ENCODE measurements around the gene USP22.
A peak's percentile ranks its signal among the peaks of the same experiment; 100 is the strongest.

The USP22 gene

DNA sequence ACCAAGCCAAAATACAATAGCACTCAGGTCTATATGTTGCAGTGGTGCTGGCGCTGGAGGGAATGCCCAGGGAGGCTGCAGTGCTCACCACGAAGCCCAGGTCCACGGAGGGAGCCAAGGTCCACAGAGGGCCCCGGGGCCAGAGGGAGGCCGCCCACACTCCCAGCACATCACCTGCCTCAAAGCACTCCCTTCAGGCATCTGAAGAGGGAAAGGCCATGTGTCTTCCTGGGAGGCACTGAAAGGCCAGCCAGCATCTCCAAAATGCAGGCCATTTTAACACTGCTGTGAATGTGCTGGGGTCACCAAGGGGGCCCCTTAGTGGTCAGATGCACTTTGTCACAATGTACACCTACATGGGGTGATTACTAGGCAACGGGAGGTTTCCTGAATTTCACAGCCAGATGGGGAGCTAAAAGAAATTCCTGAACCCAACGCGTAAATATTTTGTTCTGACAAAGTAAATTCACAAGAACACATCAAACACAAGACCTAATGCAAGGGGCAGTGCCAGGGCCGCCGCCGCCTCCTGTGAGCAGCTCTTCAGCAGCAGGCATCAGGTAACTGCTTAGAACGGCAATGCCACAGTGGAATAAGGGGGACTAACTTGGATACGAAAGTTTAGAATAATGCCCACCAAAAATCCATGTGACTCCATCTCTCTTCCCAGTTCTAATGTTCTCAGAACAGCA, 42.8 kb downstream of the USP22 start:
- no peak for DNase-seq (ENCODE audit: low read depth)

DNA sequence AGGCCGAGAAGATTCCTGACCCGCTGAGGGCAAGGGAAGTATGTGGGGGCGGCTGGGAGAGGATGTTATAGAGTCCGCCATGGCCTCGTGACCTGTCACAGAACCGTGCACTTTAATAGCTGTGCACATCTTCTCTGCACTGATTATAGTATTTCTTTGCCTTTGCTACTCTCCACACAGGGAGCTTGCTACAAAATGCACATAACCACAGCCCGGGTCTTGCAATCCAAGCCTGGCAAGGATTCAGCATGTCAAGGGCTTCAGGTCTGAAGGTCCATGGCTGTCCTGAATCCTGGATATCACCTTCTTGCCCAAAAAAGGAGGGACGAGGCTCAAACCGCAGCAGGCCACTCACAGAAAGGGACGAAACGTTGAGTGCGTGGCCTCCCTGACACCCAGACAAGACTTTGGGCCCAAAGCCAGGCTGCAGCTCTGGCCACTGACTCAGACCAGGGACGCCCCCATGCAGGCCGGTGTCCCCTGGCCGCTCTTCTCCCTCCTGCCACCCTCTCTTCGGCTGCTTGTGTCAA, 43.7 kb downstream of the USP22 start:
- DNase-seq (ENCODE audit: low read depth) = no peak

DNA sequence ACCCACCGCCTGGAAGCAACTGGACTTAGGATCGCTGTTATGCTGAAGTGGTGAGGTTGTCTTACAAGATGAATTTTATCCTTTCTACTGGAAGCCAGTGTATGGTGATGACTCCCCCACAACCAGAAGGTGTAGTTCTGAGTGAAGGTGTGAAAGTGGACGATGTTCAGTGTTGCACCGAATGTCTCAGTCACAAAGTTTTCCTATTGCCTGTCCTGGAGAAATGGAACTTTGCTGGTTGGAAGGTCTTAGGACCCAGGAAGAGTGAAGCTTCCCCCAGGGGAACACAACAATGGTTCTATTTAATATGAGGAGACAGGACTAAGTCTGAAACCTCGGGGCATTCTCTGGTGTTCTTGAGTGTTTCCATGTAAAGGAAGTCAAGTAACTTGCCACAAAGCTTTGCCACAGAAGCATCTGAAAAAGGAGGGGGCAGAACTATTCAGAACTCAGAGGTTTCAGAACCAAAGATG, 44.2 kb downstream of the USP22 start:
- no peak for DNase-seq (ENCODE audit: low read depth)

DNA sequence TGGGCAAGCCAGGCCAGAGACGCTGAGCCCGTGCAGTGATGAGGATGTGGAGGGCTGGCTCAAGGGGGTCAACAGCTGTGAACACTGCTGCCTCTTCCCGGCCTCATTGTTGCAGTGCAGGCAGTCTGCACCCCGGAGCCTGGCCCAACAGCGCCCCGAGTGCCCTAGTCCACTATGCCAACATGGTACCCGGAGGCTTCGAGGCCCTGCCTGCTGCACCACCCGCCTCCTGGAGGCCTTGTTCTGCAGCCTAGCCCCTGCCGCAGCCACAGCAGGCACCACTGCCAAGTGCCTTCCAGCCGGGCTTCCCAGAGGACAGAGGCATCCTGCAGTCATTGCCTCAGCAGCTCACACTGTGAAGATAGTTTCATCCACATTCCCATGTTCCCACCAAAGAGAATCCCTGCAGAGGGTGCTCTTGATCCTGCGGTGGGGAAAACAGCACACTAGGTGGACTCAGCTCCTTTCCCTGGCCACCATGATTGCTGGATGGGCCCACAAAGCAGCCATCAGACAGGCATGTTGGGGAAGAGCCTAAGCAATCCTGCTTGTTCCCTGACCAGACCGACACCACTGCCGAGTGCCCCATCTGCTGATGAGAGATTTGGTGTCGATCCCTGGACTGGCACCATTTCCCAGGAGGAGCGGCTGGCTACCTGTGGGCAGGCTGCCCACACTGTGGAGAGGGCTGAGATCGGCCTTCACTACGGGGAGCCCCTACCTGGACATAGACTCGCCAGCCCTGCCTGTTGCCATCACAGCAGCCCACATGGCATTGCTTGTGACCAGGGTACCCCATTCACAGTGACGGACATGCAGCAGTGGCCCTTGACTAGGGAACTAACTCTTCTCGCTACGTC, 44.9 kb downstream of the USP22 start:
- no peak for DNase-seq (ENCODE audit: low read depth)

DNA sequence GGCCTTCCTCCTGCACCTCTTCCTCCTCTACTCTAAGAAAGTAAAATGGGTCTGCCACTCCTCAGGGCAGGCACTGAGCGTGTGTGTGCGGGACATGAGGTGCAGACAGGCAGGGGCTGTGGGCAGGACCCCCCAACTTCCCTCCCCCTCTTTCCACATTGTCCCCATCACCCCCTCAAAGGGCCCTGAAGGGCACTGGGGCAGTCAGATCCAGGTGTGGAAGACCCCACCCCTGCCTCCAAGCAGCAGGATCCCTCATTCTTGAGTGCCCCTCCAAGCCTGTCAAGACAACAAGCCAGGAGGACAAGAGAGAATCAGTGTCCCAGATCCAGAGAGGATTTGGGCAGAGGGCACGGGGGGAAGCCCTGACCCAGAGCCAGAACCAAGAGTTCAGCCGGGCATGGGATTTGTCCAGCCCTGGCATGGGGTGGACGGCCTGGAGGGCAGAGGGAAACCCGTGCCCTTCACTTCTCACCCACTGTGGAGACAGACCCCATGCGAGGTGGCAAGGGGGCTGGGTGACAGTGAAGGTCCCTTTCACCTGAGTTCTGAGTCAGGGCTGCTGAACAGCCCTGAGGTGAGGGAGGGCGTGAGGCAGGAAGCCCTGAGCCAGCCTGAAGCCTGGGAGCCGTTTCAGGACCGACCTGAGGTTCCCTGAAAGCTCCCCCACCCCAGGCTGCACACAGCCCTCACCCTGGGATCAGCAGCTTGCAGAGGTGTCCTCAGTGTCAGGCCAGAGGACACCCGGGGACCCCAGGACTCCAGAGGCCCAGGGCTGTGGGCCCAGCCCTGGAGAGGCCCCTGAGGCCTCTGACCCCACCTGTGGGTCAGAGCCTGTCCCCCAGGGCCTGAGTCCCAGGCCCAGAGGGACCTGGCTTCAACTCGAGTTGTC, 45.8 kb downstream of the USP22 start:
- DNase-seq (ENCODE audit: low read depth) = no peak

DNA sequence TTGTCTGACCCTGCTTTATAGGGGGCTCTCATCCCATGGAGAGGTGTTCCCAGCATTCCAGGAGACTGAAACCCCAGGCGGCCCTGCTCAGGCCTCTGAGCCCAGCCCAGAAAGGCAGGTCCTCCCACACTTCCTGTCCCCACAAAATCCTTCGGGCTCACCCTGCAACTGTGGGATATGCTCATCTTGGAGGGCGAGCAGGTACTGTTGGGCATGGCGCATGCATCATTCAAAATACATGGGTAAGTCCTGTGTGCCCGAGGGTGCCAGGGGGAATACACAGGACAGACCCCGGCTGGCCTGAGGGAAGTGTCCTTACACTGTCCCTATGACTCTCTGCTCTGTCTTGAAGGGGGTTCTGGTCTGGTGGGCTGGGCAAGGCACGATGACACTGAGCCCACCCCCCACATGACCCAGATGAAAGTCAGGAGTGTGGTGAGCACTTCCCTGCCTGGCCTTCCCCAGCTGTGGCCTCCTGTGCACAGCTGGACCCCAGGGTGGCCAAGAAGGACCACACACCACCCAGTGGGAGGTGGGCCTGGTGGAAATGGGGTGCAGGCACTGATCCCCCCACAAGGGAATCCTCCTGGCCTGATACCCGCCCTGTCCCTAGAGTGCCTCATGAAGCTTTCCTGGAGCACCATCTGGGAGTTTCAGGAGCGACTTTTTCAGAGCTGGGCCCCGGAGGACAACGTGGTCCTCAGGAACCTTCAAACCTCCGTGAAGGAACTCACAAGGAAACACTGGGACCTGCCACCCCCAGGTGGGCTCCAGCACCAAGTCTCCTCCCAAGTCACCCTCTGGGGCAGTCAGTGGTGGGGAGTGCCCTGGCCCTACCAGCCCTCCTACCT, 46.7 kb downstream of the USP22 start:
- no peak for DNase-seq (ENCODE audit: low read depth)

DNA sequence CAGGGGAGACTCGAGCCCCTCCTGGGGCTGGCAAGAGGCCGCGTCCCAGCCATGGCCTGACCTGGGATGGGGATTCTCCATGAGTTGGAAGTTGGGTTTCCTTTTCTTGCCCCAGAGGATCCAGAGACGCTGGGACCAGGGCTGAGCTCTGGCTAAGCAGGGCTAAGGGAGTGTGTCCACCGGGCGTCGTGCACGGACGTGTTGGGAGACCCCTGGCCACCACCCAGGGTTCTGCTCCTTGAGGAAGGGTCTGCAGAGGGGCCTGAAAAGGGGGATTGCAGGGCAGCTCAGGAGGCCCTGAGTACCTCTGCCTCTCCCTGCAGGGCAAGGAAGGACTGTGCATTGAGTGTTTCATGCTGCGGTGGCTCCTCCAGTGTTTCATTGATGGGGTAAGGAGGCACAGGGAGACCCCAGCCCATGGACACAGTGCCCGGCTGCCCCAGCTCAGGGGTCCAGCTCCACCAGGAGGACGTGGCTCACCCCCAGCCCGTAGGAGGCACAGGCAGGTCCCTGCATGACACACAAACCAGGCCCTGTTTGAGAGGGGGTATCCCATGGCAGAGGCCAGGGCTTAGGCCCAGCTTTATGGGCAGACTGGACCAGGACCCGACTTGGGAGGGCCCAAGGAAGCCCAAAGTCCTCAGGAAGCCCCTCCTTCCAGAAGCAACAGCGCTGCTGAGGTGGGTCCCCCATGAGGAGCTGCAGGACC, 47.5 kb downstream of the USP22 start:
- no peak for DNase-seq (ENCODE audit: low read depth)

DNA sequence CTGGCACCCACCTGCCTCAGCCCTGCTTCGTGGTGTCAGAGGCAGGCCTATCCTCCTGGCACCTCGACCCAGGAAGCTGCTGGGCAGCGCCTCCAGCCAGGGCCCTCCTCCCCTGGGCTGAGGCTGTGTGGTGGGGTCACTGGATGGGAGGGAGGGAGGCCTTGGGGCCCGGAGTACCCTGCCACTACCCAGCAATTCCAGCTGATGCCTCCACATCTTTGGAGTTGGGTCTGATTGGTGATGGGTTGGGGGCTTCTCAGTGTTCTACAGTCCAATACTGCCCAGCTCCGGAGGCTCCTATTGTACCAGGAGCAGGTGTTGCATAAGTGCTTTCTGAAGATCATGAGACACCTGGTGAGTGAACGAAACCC, 48.0 kb downstream of the USP22 start:
- DNase-seq (ENCODE audit: low read depth) = no peak

DNA sequence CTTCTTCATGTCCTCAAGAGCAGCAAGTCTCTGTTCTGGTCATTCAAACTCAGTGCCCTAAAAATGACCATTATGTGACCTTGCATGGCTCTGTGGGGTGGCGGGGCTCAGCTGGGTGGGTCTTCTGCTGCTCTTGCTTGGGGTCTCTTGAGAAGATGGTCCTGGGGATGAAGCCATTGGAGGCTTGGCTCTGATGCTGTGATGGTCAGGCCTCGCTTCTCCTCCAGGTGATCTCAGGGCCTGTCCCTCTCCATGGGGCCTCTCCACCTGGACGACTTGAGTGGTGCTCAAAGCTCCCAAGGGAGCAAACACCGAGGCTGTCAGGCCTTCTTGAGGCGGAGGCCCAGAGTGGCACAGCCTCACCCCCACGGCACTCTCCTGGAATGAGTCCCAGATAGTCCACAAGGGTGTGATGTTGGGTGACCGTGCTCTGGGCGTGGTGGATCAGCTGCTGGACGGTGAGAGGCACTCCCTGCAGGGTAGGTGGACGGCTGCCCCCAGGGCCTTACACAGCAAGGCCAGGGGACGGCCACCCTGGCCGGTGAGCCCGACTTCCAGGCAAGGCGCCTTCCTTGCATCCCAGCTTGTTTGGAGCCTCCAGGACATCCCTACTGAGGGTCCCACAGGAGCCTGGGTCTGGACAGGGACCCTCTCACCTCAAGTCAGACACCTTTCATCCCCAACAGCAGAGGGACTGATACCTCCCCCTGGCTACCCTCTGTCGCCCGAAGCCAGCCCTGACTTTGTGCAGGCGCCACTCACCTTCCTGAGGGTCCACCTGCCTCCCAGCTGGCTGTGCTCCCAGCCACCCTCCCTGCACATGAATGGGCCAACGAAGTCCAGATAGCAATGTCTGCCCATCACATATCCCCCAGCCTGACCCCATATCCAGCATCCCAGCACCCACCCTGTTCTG, 48.7 kb downstream of the USP22 start:
- DNase-seq (ENCODE audit: low read depth) = no peak

DNA sequence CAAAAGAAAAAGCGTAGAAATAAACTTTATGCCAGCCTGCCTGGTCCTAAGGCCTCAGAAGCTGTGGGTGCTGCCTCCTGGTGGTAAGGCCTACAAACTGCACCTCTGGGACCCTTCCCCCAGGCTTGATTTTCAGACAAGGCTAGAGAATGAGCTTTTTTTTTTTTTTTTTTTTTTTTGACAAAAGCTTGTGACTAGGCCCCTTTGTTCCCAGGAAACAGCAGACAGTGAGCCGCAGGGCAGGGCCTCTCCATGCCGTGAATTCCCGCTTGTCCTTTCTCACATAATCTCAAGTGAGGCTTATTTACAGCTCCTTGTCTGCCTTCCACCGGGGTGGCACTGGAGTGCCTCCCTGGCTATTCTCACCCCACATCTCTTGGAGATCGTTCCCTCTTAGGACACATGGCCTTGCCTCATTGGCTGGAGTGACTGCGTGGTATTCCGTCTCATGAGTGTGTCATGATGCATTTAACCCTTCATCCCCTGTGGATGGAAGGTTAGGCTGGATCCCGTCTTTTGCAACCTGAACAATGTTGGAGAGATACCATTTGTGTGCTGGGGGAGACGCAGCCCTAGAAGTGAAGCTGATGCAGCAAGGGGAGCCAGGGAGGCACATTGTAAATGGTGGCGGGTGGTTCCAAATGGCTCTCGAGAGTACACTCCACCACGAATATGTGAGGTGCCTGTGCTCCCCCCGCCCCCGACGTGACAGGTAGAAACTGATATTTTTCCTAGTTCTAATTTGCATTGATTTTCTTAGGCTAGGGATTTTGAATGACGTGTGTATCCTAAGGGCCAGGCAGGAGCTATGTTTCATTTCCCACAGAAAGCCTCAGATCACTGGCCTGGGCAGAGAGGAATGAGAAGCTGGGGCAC, 49.6 kb downstream of the USP22 start:
- peak; percentile 36 for DNase-seq (ENCODE audit: low read depth)

DNA sequence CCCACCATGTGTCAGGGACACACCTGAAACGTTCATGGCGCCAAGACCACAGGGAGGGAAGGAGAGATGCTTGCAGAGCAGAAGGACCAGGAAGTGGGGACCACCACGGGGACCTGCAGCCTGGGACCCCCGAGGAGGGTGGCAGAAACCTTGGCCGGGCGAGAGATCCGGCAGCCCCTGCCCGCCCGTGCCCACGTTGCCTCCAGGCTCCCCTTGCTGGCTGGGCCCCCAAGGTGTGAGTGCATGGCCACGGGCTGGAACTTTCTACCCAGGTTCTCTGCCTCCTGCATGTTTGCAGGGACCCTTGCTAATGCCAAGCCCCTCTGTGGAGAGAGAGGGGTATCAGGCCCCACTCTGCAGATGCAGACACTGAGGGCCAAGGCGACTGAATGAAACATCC, 50.4 kb downstream of the USP22 start:
- no peak for DNase-seq (ENCODE audit: low read depth)

DNA sequence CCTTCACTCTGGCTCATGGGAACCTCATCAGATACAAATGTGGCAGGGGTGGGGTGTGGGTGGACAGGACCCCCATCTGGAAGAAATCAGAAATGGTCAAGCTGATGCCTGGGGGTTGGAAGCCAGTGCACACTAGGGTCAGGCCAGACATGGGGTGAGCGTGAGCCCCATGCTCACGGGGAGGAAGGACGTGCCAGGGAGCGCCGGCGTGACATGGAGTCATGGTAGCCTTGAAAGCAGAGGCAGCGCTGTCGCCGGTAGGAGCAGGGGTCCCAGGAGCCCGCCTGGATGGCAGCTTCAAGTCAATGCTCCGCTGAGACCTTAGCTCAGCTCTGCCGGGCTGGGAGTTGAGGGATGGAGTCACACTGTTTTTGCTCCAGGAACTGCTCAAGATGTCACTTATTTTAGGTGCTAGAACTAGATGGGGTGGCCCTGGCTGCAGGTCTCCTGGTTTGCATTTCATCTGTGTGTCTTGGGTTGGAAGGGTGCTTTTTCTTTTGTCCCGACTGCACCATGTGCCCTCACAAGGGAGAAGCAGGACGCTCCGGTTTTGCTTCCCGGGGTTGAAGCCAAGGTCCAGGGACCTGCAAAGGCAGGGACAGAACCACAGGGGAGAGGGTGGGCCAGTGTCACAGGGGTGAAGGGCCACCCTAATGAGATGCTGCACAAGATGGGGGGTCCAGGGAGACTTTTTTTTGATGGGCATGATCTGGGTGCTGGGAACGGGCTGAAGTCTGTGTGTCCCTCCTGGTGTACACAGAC, 51.4 kb downstream of the USP22 start:
- DNase-seq (ENCODE audit: low read depth) = no peak

DNA sequence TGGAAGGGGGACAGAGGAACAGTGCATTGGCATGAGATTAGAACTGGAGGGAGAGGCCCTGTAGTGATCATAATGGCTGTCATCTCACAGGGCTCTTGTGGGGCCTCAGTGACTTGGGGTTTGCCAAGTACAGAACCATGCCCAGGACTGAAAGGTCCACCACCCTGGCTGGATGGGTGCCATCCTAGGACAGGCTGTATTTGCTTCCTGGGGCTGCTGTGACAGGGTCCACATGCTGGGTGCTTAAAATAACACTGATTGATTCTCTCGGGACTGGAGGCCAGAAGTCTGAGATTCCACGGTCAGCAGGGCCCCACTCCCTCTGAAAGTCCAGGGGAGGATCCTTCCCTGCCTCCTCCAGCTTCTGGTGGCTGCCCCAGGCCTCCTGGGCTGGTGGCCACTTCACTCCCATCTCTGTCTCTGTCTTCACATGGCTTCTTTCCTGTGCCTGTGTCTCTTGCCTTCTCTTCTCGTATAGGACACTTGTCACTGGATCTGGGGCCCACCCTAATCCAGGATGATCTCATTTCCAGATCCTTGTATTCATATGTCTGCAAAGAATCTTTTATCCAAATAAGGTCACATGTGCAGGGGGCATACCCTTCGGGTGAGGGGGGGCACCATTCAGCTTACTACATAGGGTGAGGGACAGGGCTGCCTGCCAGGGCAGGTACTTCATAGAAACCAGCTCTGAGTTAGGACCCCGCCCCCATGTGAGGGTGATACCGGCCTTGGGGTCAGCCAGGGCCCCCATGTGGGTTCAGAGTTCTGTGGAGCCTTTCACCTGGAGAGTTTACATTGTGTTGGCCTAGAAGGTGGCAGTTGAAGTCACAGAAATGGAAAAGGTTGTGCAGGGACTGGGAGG, 52.6 kb downstream of the USP22 start:
- no peak for DNase-seq (ENCODE audit: low read depth)

DNA sequence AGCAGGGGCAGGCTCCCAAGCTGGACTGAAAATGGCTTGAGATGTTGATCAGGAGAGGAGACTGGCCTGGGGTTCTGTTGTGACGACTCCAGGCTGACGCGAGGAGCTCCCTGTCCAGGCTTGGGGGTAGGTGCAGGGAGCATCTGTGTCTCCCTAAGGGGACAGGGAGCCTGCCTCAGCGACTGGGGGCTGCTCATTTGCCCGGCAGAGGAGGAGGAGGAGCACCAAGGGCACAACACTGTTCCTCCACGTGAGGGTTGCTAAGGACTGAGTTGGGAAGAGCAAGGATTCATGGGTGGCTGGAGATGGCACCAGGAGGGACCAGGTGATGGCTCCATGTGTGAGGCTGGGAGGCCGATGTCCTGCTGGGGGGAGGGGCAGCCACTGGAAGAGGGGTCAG, 53.3 kb downstream of the USP22 start:
- no peak for DNase-seq (ENCODE audit: low read depth)

DNA sequence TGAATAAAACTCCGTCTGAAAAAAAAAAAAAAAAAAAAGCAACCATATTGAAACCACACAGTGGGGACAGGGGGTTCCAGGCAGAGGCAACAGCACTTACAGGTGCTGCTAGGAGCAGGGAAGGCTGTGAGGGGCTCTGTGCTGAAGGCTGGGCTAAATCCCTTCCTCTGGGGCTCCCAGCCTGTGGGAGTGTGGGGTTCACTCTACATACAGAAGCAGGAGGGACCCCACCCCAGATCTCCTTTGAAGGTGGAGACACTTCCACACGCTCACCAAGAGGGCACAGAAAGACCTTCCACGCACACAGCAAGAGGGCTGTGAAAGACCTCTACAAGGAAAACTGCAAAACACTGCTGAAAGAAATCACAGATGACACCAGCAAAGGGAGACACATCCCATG, 53.9 kb downstream of the USP22 start:
- DNase-seq (ENCODE audit: low read depth) = no peak

DNA sequence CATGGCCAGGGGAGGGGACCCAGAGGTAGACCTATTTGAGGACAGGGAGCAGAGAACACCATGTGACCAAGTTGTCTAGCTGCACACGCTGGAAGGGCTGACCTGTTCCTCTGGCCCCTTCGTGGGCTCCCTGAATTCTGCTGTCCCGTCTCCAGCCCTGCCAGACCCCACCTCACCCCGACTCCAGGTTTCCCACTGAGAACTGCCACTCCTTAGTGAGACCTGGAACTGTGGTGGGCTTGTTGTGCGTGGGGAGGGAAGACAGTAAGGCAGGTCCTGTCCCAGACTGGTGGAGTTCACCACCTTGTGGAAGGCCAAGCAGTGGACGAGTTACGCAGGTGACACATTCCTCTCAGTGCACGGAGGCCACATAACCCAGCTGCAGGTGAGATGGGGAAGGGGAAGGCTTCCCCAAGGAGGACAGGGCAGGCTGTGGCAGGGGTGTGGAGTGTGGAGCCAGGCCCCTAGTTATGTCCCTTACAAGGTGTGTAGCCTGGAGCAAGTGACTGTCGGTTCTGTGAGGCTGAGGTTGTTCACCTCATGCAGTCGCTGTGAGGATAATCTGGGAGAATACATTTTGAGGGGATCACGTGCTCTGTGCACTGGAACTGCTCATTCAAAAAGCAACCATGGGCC, 54.7 kb downstream of the USP22 start:
- no peak for DNase-seq (ENCODE audit: low read depth)
